Loucy (cell line): Measurements from ENCODE around the gene SH3PXD2B.

Experiments used
- EZH2phosphoT487 ChIP-seq: fragments of 200-600 bp; IDR thresholded peaks from 2 replicates; pipeline ENCODE4 v1.6.1; 2018; ENCODE audit warnings: antibody characterized with exemption, mild to moderate bottlenecking, moderate library complexity, borderline replicate concordance
- TF ChIP-seq, protein P1 (sequence below): fragments of 200-600 bp; sonication (generic); conservative IDR thresholded peaks from 2 replicates; pipeline ENCODE4 v1.5.1; 2014; ENCODE audit warnings: mild to moderate bottlenecking, antibody characterized with exemption, low read length

DNA sequence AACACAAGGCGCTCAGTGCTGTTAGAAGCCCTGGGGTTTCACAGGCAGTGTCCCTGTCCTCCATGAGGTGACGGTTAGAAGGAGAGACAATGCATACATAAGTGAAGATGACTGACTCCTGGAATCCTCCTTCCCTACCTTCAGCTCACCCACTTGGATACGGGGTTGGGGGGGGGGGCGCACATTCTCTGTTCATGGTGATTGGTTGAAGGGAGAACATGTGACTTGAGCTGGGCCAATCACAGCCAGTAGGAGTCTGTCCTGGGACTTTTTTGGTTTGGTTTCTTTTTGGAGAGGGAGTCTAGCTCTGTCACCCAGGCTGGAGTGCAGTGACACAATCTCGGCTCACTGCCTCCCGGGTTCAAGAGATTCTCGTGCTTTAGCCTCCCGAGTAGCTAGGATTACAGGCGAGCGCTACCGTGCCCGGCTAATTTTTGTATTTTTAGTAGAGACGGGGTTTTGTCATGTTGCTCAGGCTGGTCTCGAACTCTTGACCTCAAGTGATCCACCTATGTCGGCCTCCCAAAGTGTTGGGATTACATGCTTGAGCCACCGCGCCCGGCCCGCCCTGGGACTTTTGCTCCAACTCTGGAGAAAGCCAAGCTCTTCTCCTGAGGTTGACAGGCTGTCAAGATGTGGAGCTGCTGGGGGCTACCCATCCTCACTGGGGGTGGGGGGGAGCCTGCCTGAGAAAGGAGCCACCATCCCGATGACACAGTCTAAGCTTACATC, 30.8 kb downstream of the SH3PXD2B start:
- TF ChIP-seq, protein P1, sequence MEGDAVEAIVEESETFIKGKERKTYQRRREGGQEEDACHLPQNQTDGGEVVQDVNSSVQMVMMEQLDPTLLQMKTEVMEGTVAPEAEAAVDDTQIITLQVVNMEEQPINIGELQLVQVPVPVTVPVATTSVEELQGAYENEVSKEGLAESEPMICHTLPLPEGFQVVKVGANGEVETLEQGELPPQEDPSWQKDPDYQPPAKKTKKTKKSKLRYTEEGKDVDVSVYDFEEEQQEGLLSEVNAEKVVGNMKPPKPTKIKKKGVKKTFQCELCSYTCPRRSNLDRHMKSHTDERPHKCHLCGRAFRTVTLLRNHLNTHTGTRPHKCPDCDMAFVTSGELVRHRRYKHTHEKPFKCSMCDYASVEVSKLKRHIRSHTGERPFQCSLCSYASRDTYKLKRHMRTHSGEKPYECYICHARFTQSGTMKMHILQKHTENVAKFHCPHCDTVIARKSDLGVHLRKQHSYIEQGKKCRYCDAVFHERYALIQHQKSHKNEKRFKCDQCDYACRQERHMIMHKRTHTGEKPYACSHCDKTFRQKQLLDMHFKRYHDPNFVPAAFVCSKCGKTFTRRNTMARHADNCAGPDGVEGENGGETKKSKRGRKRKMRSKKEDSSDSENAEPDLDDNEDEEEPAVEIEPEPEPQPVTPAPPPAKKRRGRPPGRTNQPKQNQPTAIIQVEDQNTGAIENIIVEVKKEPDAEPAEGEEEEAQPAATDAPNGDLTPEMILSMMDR: no peak
- no peak for TF ChIP-seq EZH2phosphoT487
